ENCODE data around the gene OTOG. TPM values are rescaled to one million over a fixed set of nuclear protein-coding genes. Genes with fewer than 3 reads are reported as not detected.

Gene OTOG
- polyA plus RNA-seq, 1 donor, result 0.83 TPM

GRCh38 chr11:17588166-17588565, 41.1 kb downstream of the OTOG start:
- DNase-seq, result no peak

GRCh38 chr11:17588721-17589120, 41.7 kb downstream of the OTOG start:
- no peak for DNase-seq

GRCh38 chr11:17590463-17590862, 43.4 kb downstream of the OTOG start:
- no peak for DNase-seq

- no peak for DNase-seq
Observed at GRCh38 chr11:17591293-17591692, 44.2 kb downstream of the OTOG start.

GRCh38 chr11:17593466-17594245, 46.6 kb downstream of the OTOG start:
- DNase-seq, result no peak

- no peak for DNase-seq
Observed at GRCh38 chr11:17594686-17595192, 47.7 kb downstream of the OTOG start.

GRCh38 chr11:17595526-17596309, 48.7 kb downstream of the OTOG start:
- DNase-seq, result no peak

- DNase-seq, result no peak
Observed at GRCh38 chr11:17596310-17596669, 49.2 kb downstream of the OTOG start.

- DNase-seq, result no peak
Observed at GRCh38 chr11:17596711-17597110, 49.7 kb downstream of the OTOG start.

- no peak for DNase-seq
Observed at GRCh38 chr11:17597770-17598169, 50.7 kb downstream of the OTOG start.

- DNase-seq, result peak; percentile 48
Observed at GRCh38 chr11:17598700-17599459, 51.8 kb downstream of the OTOG start.

- DNase-seq, result no peak
Observed at GRCh38 chr11:17599460-17599925, 52.4 kb downstream of the OTOG start.

- DNase-seq, result no peak
Observed at GRCh38 chr11:17600316-17601255, 53.5 kb downstream of the OTOG start.

- peak; percentile 22 for DNase-seq
Observed at GRCh38 chr11:17601256-17601671, 54.2 kb downstream of the OTOG start.

- no peak for DNase-seq
Observed at GRCh38 chr11:17601676-17602075, 54.6 kb downstream of the OTOG start.

- no peak for DNase-seq
Observed at GRCh38 chr11:17602105-17603001, 55.3 kb downstream of the OTOG start.

GRCh38 chr11:17603056-17603825, 56.2 kb downstream of the OTOG start:
- DNase-seq, result no peak

GRCh38 chr11:17604201-17604914, 57.3 kb downstream of the OTOG start:
- no peak for DNase-seq

GRCh38 chr11:17604915-17605233, 57.8 kb downstream of the OTOG start:
- DNase-seq, result no peak
